GM12865 (cell line): ENCODE data around the gene PDHB.
A peak's percentile ranks its signal among the peaks of the same experiment; 100 is the strongest.

Source experiments
- DNase-seq: peaks from one replicate; pipeline ENCODE4 v3.0.0; 2010; ENCODE audit warnings: low read depth
- H3K4me3 ChIP-seq: 2 replicates; pipeline ENCODE4 v1.5.1; 2011; ENCODE audit warnings: mild to moderate bottlenecking, low read depth, low read length, control low read depth
- CTCF ChIP-seq: IDR thresholded peaks from 2 replicates; pipeline ENCODE4 v1.5.1; 2011; ENCODE audit warnings: low read length, control low read depth, low read depth, inconsistent platforms; ENCODE audit not compliant: insufficient read depth; ENCODE audit errors: missing control alignments

Gene PDHB

GRCh38 chr3:58433400-58434167 is at the start of gene PDHB:
Gene PDHB (minus strand): TSS chr3:58433832. CDS start chr3:58433809, 23 bp downstream.
- no peak for TF ChIP-seq CTCF
- peak; percentile 93 for DNase-seq
- peak within 1 kb of the TSS; percentile 79 for H3K4me3 ChIP-seq

- DNase-seq = no peak
- TF ChIP-seq CTCF = no peak
- no peak overlapping the region for H3K4me3 ChIP-seq
These were observed 49.4 kb upstream of the PDHB start for GRCh38 chr3:58482917-58483636.

- no peak overlapping the region for H3K4me3 ChIP-seq
- no peak for TF ChIP-seq CTCF
- DNase-seq = no peak
These were observed 46.7 kb upstream of the PDHB start for GRCh38 chr3:58480309-58480708.

- DNase-seq = no peak
- no peak overlapping the region for H3K4me3 ChIP-seq
- TF ChIP-seq CTCF = no peak
These were observed 45.1 kb upstream of the PDHB start for GRCh38 chr3:58478781-58479180.

GRCh38 chr3:58474967-58475578 is 41.4 kb upstream of the PDHB start:
- TF ChIP-seq CTCF = no peak
- no peak overlapping the region for H3K4me3 ChIP-seq
- DNase-seq = no peak

- H3K4me3 ChIP-seq = no peak overlapping the region
- no peak for DNase-seq
- TF ChIP-seq CTCF = no peak
These were observed 40.8 kb upstream of the PDHB start for GRCh38 chr3:58474348-58474911.
